ENCODE results near the gene LEFTY1. TPM values are rescaled to one million over a fixed set of nuclear protein-coding genes. Genes with fewer than 3 reads are reported as not detected.

LEFTY1 gene, protein sequence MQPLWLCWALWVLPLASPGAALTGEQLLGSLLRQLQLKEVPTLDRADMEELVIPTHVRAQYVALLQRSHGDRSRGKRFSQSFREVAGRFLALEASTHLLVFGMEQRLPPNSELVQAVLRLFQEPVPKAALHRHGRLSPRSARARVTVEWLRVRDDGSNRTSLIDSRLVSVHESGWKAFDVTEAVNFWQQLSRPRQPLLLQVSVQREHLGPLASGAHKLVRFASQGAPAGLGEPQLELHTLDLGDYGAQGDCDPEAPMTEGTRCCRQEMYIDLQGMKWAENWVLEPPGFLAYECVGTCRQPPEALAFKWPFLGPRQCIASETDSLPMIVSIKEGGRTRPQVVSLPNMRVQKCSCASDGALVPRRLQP
- 0.37 to 1.6 TPM (median 1.2 TPM) in 5 replicates for total RNA-seq (2022; extraction: Qiagen RNA extraction)

DNA sequence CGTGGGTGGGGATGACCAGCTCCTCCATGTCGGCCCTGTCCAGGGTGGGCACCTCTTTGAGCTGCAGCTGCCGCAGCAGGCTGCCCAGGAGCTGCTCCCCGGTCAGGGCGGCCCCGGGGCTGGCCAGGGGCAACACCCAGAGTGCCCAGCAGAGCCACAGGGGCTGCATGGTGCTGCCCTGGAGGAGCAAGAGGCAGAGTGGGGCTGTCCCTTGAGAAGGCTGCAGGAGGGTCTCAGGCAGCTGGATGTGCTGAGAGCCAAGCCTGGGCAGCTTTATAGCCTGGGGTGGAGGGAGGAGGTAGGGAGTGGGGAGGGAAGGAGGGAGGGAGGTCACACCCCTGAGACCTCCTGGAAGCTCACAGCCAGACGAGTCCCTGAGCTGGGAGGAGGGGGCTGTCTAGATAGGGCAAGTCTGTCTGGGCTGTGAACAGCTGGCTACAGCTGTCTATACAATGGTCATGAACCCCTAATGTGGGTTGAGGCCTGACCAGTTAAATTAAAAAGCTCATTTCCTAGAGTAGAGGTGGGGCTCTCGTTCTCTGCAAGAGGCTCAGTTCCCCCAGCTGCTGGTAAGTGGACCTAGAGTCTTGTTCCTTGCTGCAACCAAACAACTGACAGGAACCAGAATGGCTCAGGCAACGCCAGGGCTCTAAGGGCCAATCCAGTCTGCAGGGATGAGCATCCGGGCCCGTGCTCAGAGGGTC is at the start of gene LEFTY1:
Gene LEFTY1 (minus strand): TSS at position 249 of the 704 bp plus-strand sequence. CDS start 80 bp downstream, at position 169.

DNA sequence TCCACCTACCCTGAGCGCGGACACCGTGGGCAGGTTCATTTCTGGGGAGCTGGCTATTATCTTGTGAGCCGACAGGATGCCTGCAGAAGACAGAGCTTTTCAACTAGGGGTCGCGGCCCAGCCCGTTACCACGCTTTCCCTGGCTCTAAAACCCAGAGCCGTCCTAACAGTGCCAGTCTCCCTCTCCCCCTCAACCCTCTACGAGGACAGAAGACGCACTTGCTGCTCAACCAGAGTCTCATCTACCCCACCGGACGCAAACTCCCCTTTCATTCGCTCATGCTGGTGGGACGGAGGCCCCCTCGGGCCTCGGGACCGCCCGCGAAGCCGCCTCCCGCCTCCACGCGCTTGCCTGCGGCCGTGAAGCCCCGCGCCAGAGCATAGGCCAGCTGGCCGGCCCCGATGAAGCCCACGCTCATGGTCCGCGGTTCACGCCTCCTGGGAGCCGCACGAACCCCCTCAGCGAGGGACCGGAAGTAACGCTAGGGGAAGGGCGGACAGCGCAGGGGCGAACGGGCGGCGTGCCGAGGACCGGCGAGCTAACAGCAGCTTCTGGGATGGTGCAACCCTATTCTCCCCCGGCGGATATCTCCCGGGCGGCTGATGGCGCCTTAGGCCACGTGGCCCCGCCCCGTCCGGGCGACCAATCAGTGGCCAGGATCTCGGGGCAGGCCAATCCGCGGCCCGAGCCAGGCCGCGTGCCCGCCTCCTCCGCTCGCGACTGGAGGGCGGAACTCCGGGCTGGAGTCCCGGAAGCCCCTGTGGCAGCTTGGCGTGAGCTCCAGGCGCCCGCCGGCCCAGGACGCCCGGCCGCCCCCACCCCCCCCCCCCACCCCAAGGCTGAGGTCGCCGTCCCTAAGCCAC is 35.0 kb upstream of the LEFTY1 start, which contains the start of gene PYCR2:
Gene PYCR2 (minus strand): TSS at position 559 of the 864 bp plus-strand sequence. CDS start 140 bp downstream, at position 419.

DNA sequence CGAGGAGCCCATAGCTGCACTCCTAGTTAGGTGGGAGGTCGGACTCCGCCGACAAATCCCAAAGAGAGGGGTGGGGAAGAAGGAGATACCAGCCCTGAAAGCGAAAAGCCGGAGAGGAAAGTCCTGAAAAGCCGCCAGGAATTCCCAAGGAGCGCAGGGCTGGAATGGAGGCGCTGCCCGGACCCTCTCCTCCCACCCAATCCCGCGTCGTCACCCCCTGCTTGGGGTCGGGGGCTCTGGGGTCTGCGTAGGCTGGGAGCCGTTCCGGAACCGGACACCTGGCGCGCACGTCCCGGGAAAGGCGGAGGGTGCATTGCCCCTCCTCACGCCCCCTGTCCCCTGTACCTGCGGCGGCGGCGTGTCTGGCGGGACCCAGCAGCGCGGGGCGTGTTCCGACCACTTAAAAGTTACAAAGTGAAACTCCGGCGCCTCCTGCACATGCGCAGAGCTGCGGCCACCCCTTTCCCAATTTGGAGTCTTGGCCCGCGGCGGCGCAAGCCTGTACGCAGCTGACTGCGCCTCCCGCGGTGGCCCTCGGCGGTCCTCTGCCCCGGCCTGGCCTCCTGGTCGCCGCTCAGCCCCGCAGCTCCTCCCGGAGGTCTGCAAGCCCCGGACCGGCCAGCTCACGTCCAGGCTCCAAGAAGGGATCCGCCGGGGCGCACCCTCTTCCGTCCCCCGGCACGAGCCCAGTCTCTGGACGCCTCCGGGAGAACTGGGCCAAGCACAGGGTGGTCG is 6.8 kb downstream of the LEFTY1 start, which contains the start of gene TMEM63A:
Gene TMEM63A (minus strand): TSS at position 422 of the 735 bp plus-strand sequence. CDS start 4,800 bp downstream, outside the sequence.

Other genes with a start within 250 kb of the LEFTY1 start
- gene ENAH, start 236.0 kb downstream of the LEFTY1 start, total RNA-seq (2022; extraction: Qiagen RNA extraction), result 59.0 to 101 TPM (median 73.6 TPM) in 5 replicates
- 233 to 309 TPM (median 243 TPM) in 5 replicates for gene SRP9, start 111.3 kb downstream of the LEFTY1 start, total RNA-seq (2022; extraction: Qiagen RNA extraction)
- 204 to 240 TPM (median 210 TPM) in 5 replicates for gene EPHX1, start 79.0 kb downstream of the LEFTY1 start, total RNA-seq (2022; extraction: Qiagen RNA extraction)
- gene TMEM63A, start 6.8 kb downstream of the LEFTY1 start, total RNA-seq (2022; extraction: Qiagen RNA extraction), result 5.1 to 7.4 TPM (median 5.8 TPM) in 5 replicates
- 47.4 to 55.8 TPM (median 53.0 TPM) in 5 replicates for gene PYCR2, start 35.1 kb upstream of the LEFTY1 start, total RNA-seq (2022; extraction: Qiagen RNA extraction)
- gene LEFTY2, start 52.1 kb upstream of the LEFTY1 start, total RNA-seq (2022; extraction: Qiagen RNA extraction), result 0.05 to 0.21 TPM (median 0.13 TPM) in 4 of 5 replicates, not detected in the other
- gene SDE2, start 110.2 kb upstream of the LEFTY1 start, total RNA-seq (2022; extraction: Qiagen RNA extraction), result 6.7 to 11.7 TPM (median 7.2 TPM) in 5 replicates
- 400 to 443 TPM (median 403 TPM) in 5 replicates for gene H3-3A, start 173.6 kb upstream of the LEFTY1 start, total RNA-seq (2022; extraction: Qiagen RNA extraction)